ENCODE data around the gene STIMATE. TPM values are rescaled to one million over a fixed set of nuclear protein-coding genes. Genes with fewer than 3 reads are reported as not detected.
A peak's percentile ranks its signal among the peaks of the same experiment; 100 is the strongest.

STIMATE gene
- total and polyA plus RNA-seq, 10 donors = 4.0 to 65.6 (median 34.0) TPM

GRCh38 chr3:52857864-52858263, 39.5 kb downstream of the STIMATE start:
- intact Hi-C loops (cut with DNase I; ENCODE audit: low total_unique reads) = no loop called here
- H3K9me3 ChIP-seq = no peaks in the 10 kb centered on the region
- no peak for TF ChIP-seq POLR2A (IDR thresholded peaks at IDR 0.05)
- no peak for TF ChIP-seq CTCF (IDR thresholded peaks at IDR 0.05 in 8 of 11, conservative IDR thresholded peaks at IDR 0.05 in 3 of 11)
- no peak for TF ChIP-seq POLR2AphosphoS5 (IDR thresholded peaks at IDR 0.05)
- H3K4me3 ChIP-seq = no peak overlapping the region
- no peaks in the 10 kb centered on the region for H3K4me1 ChIP-seq
- H3K36me3 ChIP-seq = peaks cover 0 to 69% (median 10%) of the 10 kb centered on the region in 6 donors
- no peak for DNase-seq
- H3K27me3 ChIP-seq (replicated peaks in 1 of 7) = no peaks in the 10 kb centered on the region
- no peak overlapping the region for H3K27ac ChIP-seq
- WGBS, 5 donors = 85 to 99% (median 96%) methylated on average over 5 of the region's 5 CpGs

GRCh38 chr3:52857133-52857532, 40.2 kb downstream of the STIMATE start:
- intact Hi-C loops (cut with DNase I; ENCODE audit: low total_unique reads) = no loop called here
- Histone ChIP-seq H3K4me1 (no peaks in the 10 kb centered on the region), H3K4me3 (no peak overlapping the region), H3K27me3 (replicated peaks in 1 of 7) (no peaks in the 10 kb centered on the region), H3K27ac (no peak overlapping the region), H3K36me3 (peaks cover 0 to 72% (median 14%) of the 10 kb centered on the region in 6 donors), H3K9me3 (no peaks in the 10 kb centered on the region)
- TF ChIP-seq CTCF (IDR thresholded peaks at IDR 0.05 in 8 of 11, conservative IDR thresholded peaks at IDR 0.05 in 3 of 11) (no peak), POLR2A (IDR thresholded peaks at IDR 0.05) (no peak), POLR2AphosphoS5 (IDR thresholded peaks at IDR 0.05) (no peak)
- DNase-seq = peak; percentile 1
- 88 to 94% (median 90%) methylated on average over 3 of the region's 3 CpGs for WGBS, 5 donors

GRCh38 chr3:52856666-52857065, 40.7 kb downstream of the STIMATE start:
- Histone ChIP-seq H3K27me3 (replicated peaks in 1 of 7) (no peaks in the 10 kb centered on the region), H3K4me1 (no peaks in the 10 kb centered on the region), H3K27ac (no peak overlapping the region), H3K4me3 (no peak overlapping the region), H3K36me3 (peaks cover 0 to 74% (median 19%) of the 10 kb centered on the region in 6 donors), H3K9me3 (no peaks in the 10 kb centered on the region)
- 76 to 85% (median 80%) methylated on average over 5 of the region's 5 CpGs for WGBS, 5 donors
- intact Hi-C loops (cut with DNase I; ENCODE audit: low total_unique reads) = no loop called here
- no peak for DNase-seq
- TF ChIP-seq CTCF (IDR thresholded peaks at IDR 0.05 in 8 of 11, conservative IDR thresholded peaks at IDR 0.05 in 3 of 11) (no peak), POLR2AphosphoS5 (IDR thresholded peaks at IDR 0.05) (no peak), POLR2A (IDR thresholded peaks at IDR 0.05) (no peak)

GRCh38 chr3:52854013-52854412, 43.3 kb downstream of the STIMATE start:
- TF ChIP-seq CTCF (IDR thresholded peaks at IDR 0.05 in 8 of 11, conservative IDR thresholded peaks at IDR 0.05 in 3 of 11) (no peak), POLR2AphosphoS5 (IDR thresholded peaks at IDR 0.05) (no peak), POLR2A (IDR thresholded peaks at IDR 0.05) (no peak)
- Histone ChIP-seq H3K9me3 (no peaks in the 10 kb centered on the region), H3K4me1 (no peaks in the 10 kb centered on the region), H3K27ac (no peak overlapping the region), H3K4me3 (no peak overlapping the region), H3K36me3 (peaks cover 0 to 85% (median 40%) of the 10 kb centered on the region in 6 donors), H3K27me3 (replicated peaks in 1 of 7) (no peaks in the 10 kb centered on the region)
- DNase-seq = no peak
- intact Hi-C loops (cut with DNase I; ENCODE audit: low total_unique reads) = no loop called here
- WGBS, 5 donors = 92 to 100% (median 97%) methylated on average over 2 of the region's 2 CpGs

All from spleen (tissue), 11 donors.